HCT116 (cell line): ENCODE measurements around the gene ZNF628. TPM values are rescaled to one million over a fixed set of nuclear protein-coding genes. Genes with fewer than 3 reads are reported as not detected.

Experiments used
- ATAC-seq: fragments of 200-7000 bp; cut with Tn5 transposase; 2 replicates; pipeline ENCODE4 v1.9.1; 2020; ENCODE audit warnings: mild to moderate bottlenecking, moderate library complexity
- BruUV-seq: library from RNA; stranded (reverse); fragments of 400-500 nt; replicated peaks from 2 replicates; lab custom pipeline; 2021; lab: Mats Ljungman, UMichigan
- CTCF ChIA-PET: fragments of 300-600 bp; sonication (Branson Sonifier 250); formaldehyde crosslinking; loops from one replicate; lab custom pipeline; 2021; ENCODE audit warnings: antibody characterized with exemption; lab: Charles Lee
- POLR2A ChIA-PET: fragments of 300-600, 350-600 bp; sonication (Branson Sonifier 250); formaldehyde crosslinking; loops from one replicate; lab custom pipeline; 2021; ENCODE audit warnings: antibody characterized with exemption; lab: Charles Lee
- RAD21 ChIA-PET, 2 experiments: fragments of 300-600 bp; sonication (Branson Sonifier 250); formaldehyde crosslinking; loops; one replicate each; lab custom pipeline; 2023; ENCODE audit warnings: low total read pairs in 2 of 2; ENCODE audit not compliant: uncharacterized antibody in 2 of 2, unreplicated experiment in 2 of 2, low non-redundant PET in 1 of 2; lab: Charles Lee
- DNase-seq: peaks from one replicate; pipeline ENCODE4 v3.0.0-alpha.2; 2010; ENCODE audit warnings: low read depth, low spot score
- H2AFZ ChIP-seq: fragments of 200-600 bp; shearing (Covaris generic), sonication (generic); 2 replicates; pipeline ENCODE4 v1.6.1; 2017; ENCODE audit warnings: low read depth, mixed run types, mixed read lengths, antibody characterized with exemption, low read length; ENCODE audit not compliant: poor library complexity, severe bottlenecking
- H3K27ac ChIP-seq: 2 replicates; pipeline ENCODE4 v1.5.1; 2012; ENCODE audit warnings: low read depth, low read length
- H3K27me3 ChIP-seq: fragments of 200-600 bp; sonication (generic); 2 replicates; pipeline ENCODE4 v1.6.1; 2016; ENCODE audit warnings: mixed run types, low read length, mixed read lengths; ENCODE audit not compliant: insufficient read depth
- H3K36me3 ChIP-seq, 2 experiments: fragments of 200-500 bp in 1 of 2; fragments of 200-600 bp in 1 of 2; sonication (Bioruptor generic) in 1 of 2; sonication (generic) in 1 of 2; 2 replicates each; pipeline versions ENCODE4 v1.5.1 to v1.6.1; 2014 to 2016; ENCODE audit warnings: low read length in 2 of 2, inconsistent platforms in 1 of 2, mixed read lengths in 1 of 2, mixed run types in 1 of 2; ENCODE audit not compliant: insufficient read depth in 2 of 2, control insufficient read depth in 1 of 2
- H3K4me1 ChIP-seq, 2 experiments: fragments of 200-600 bp in 1 of 2; sonication (generic) in 1 of 2; 2 replicates each; pipeline versions ENCODE4 v1.5.1 to v1.6.1; 2012 to 2017; ENCODE audit warnings: low read length in 2 of 2, inconsistent platforms in 1 of 2, mild to moderate bottlenecking in 1 of 2, mixed read lengths in 1 of 2, mixed run types in 1 of 2, moderate library complexity in 1 of 2; ENCODE audit not compliant: insufficient read depth in 2 of 2, control insufficient read depth in 1 of 2
- H3K4me2 ChIP-seq: fragments of 200-600 bp; sonication (generic); 2 replicates; pipeline ENCODE4 v1.6.1; 2017; ENCODE audit warnings: mixed run types, low read length, mixed read lengths
- H3K4me3 ChIP-seq, 2 experiments: fragments of 200-600 bp in 1 of 2; sonication (generic) in 1 of 2; replicated peaks in 1 of 2; 2 replicates each; pipeline ENCODE4 v1.5.1; 2011 to 2016; ENCODE audit warnings: low read length in 2 of 2, control low read depth in 1 of 2, low read depth in 1 of 2, mild to moderate bottlenecking in 1 of 2, mixed read lengths in 1 of 2, mixed run types in 1 of 2
- H3K79me2 ChIP-seq: fragments of 200-600 bp; sonication (generic); 2 replicates; pipeline ENCODE4 v1.6.1; 2017; ENCODE audit warnings: mild to moderate bottlenecking, mixed run types, low read length, moderate library complexity, mixed read lengths; ENCODE audit not compliant: insufficient read depth
- H3K9ac ChIP-seq: fragments of 200-600 bp; sonication (generic); 2 replicates; pipeline ENCODE4 v1.6.1; 2016; ENCODE audit warnings: low read length, mixed read lengths
- H3K9me2 ChIP-seq: fragments of 200-600 bp; sonication (generic), shearing (Covaris generic); 2 replicates; pipeline ENCODE4 v1.6.1; 2017; ENCODE audit warnings: mixed run types, mild to moderate bottlenecking, moderate library complexity; ENCODE audit not compliant: insufficient read depth
- H3K9me3 ChIP-seq, 2 experiments: fragments of 200-500 bp in 1 of 2; fragments of 200-600 bp in 1 of 2; sonication (Bioruptor generic) in 1 of 2; sonication (generic) in 1 of 2; 2 replicates each; pipeline ENCODE4 v1.6.1; 2014 to 2017; ENCODE audit warnings: low read length in 2 of 2, mixed read lengths in 2 of 2, inconsistent platforms in 1 of 2, low read depth in 1 of 2, mild to moderate bottlenecking in 1 of 2, mixed run types in 1 of 2, moderate library complexity in 1 of 2; ENCODE audit not compliant: control insufficient read depth in 1 of 2, insufficient read depth in 1 of 2
- H4K20me1 ChIP-seq: fragments of 200-600 bp; sonication (generic), shearing (Covaris generic); 2 replicates; pipeline ENCODE4 v1.6.1; 2017; ENCODE audit warnings: mixed run types, mild to moderate bottlenecking, moderate library complexity; ENCODE audit not compliant: insufficient read depth
- EZH2 ChIP-seq: fragments of 200-600 bp; sonication (generic); IDR thresholded peaks from 2 replicates; pipeline ENCODE4 v1.6.1; 2017; ENCODE audit warnings: antibody characterized with exemption, mixed run types
- EZH2phosphoT487 ChIP-seq: fragments of 200-600 bp; IDR thresholded peaks from 2 replicates; pipeline ENCODE4 v1.6.1; 2018; ENCODE audit warnings: antibody characterized with exemption, borderline replicate concordance
- FOSL1 ChIP-seq: IDR thresholded peaks from 2 replicates; pipeline ENCODE4 v1.6.1; 2012; ENCODE audit warnings: low read depth
- JUND ChIP-seq: IDR thresholded peaks from 2 replicates; pipeline ENCODE4 v1.6.1; 2012
- POLR2A ChIP-seq: IDR thresholded peaks from 2 replicates; pipeline ENCODE4 v1.7.0; 2011; ENCODE audit warnings: borderline replicate concordance; ENCODE audit not compliant: insufficient read depth, insufficient read length; ENCODE audit errors: extremely low read depth
- POLR2AphosphoS5 ChIP-seq: IDR thresholded peaks from 2 replicates; pipeline ENCODE4 v1.6.1; 2011; ENCODE audit warnings: mild to moderate bottlenecking, low read depth, low read length, moderate library complexity
- REST ChIP-seq: IDR thresholded peaks from 2 replicates; pipeline ENCODE4 v1.6.1; 2012; ENCODE audit warnings: low read depth
- SP1 ChIP-seq: IDR thresholded peaks from 2 replicates; pipeline ENCODE4 v1.6.1; 2012; ENCODE audit warnings: low read depth
- SRF ChIP-seq: IDR thresholded peaks from 2 replicates; pipeline ENCODE4 v1.6.1; 2012; ENCODE audit warnings: low read depth
- ZFX ChIP-seq: fragments of 450-650 bp; IDR thresholded peaks from 2 replicates; pipeline ENCODE4 v1.6.1; 2017
- ZNF274 ChIP-seq: fragments of 200-500 bp; sonication (Bioruptor generic); IDR thresholded peaks from 2 replicates; pipeline ENCODE4 v1.6.1; 2014; ENCODE audit warnings: mild to moderate bottlenecking, low read depth, low read length, inconsistent platforms
- intact Hi-C: fragments of 100-400 bp; cut with micrococcal nuclease; formaldehyde crosslinking; loops from 2 replicates; pipeline ENCODE4 v1.10.0; 2022
- total RNA-seq: library from RNA; stranded (reverse); gene quantifications from one replicate; pipeline ENCODE4 v1.2.1, GENCODE V29; 2021; ENCODE audit not compliant: unreplicated experiment
- TF ChIP-seq, protein P1 (sequence below): IDR thresholded peaks from 2 replicates; pipeline ENCODE4 v1.6.1; 2012
- TF ChIP-seq, protein P2 (sequence below): IDR thresholded peaks from 2 replicates; pipeline ENCODE4 v1.6.1; 2011; ENCODE audit warnings: mild to moderate bottlenecking, low read length, moderate library complexity; ENCODE audit not compliant: insufficient replicate concordance; ENCODE audit errors: extremely low read depth
- TF ChIP-seq, protein P3 (sequence below): IDR thresholded peaks from 2 replicates; pipeline ENCODE4 v1.6.1; 2012

ZNF628 gene
- total RNA-seq, 1 experiment from 2014 or later = 14.9 TPM

- Histone ChIP-seq H2AFZ (no peak overlapping the region), H3K9me2 (no peaks in the 10 kb centered on the region), H3K36me3 (no peaks in the 10 kb centered on the region), H3K9me3 (no peaks in the 10 kb centered on the region), H3K27me3 (no peaks in the 10 kb centered on the region), H3K4me2 (no peak overlapping the region), H3K79me2 (no peaks in the 10 kb centered on the region), H3K9ac (no peak overlapping the region), H3K4me3 (no peak overlapping the region), H4K20me1 (no peaks in the 10 kb centered on the region), H3K27ac (no peak overlapping the region), H3K4me1 (peaks cover 0 to 23% of the 10 kb centered on the region in 2 experiments; a peak in 2 of 4 replicates)
- intact Hi-C loops = no loop called here
- BruUV-seq = no TSS peak
- TF ChIP-seq SRF = no peak
- no peak for TF ChIP-seq EZH2phosphoT487
- TF ChIP-seq ZFX = no peak
- TF ChIP-seq SP1 = no peak
- no peak for TF ChIP-seq REST
- no peak for TF ChIP-seq POLR2A
- no peak for TF ChIP-seq EZH2
- TF ChIP-seq, protein P1, sequence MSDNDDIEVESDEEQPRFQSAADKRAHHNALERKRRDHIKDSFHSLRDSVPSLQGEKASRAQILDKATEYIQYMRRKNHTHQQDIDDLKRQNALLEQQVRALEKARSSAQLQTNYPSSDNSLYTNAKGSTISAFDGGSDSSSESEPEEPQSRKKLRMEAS = no peak
- no peak for TF ChIP-seq ZNF274
- TF ChIP-seq, protein P2, sequence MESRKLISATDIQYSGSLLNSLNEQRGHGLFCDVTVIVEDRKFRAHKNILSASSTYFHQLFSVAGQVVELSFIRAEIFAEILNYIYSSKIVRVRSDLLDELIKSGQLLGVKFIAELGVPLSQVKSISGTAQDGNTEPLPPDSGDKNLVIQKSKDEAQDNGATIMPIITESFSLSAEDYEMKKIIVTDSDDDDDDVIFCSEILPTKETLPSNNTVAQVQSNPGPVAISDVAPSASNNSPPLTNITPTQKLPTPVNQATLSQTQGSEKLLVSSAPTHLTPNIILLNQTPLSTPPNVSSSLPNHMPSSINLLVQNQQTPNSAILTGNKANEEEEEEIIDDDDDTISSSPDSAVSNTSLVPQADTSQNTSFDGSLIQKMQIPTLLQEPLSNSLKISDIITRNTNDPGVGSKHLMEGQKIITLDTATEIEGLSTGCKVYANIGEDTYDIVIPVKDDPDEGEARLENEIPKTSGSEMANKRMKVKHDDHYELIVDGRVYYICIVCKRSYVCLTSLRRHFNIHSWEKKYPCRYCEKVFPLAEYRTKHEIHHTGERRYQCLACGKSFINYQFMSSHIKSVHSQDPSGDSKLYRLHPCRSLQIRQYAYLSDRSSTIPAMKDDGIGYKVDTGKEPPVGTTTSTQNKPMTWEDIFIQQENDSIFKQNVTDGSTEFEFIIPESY = no peak
- TF ChIP-seq, protein P3, sequence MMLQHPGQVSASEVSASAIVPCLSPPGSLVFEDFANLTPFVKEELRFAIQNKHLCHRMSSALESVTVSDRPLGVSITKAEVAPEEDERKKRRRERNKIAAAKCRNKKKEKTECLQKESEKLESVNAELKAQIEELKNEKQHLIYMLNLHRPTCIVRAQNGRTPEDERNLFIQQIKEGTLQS = no peak
- TF ChIP-seq POLR2AphosphoS5 = no peak
- TF ChIP-seq FOSL1 = no peak
- no peak for TF ChIP-seq JUND
- DNase-seq = no peak
- ChIA-PET POLR2A (no interaction called here), CTCF (no interaction called here), RAD21 (no interaction called here)
- ATAC-seq = no peak
Measured at GRCh38 chr19:55491546-55492360, 15.3 kb downstream of the ZNF628 start.
